Left ventricle myocardium inferior (tissue), 1 donor: ENCODE data around the gene CPSF4. TPM values are rescaled to one million over a fixed set of nuclear protein-coding genes. Genes with fewer than 3 reads are reported as not detected.

Experiments used
- DNase-seq: peaks from one replicate; pipeline ENCODE4 v3.0.0-alpha.2; 2020
- H3K27ac ChIP-seq: fragments of 200-600 bp; replicated peaks from 2 replicates; pipeline ENCODE4 v1.8.0; 2021
- H3K27me3 ChIP-seq: fragments of 200-600 bp; 2 replicates; pipeline ENCODE4 v1.8.0; 2021; ENCODE audit warnings: low read depth
- H3K36me3 ChIP-seq: fragments of 200-600 bp; 2 replicates; pipeline ENCODE4 v1.8.0; 2021
- H3K4me1 ChIP-seq: fragments of 200-600 bp; 2 replicates; pipeline ENCODE4 v1.8.0; 2021
- H3K4me3 ChIP-seq: fragments of 200-600 bp; 2 replicates; pipeline ENCODE4 v1.8.0; 2021; ENCODE audit warnings: mild to moderate bottlenecking, moderate library complexity
- H3K9me3 ChIP-seq: fragments of 200-600 bp; replicated peaks from 2 replicates; pipeline ENCODE4 v1.8.0; 2021
- CTCF ChIP-seq: fragments of 200-600 bp; IDR thresholded peaks from 2 replicates; pipeline ENCODE4 v1.8.0; 2021; ENCODE audit warnings: antibody characterized with exemption, mild to moderate bottlenecking, borderline replicate concordance
- intact Hi-C: fragments of 100-400 bp; cut with micrococcal nuclease; formaldehyde crosslinking; loops from one replicate; pipeline ENCODE4 v1.11.0; 2022
- total RNA-seq: library from RNA; stranded (reverse); fragmentation: NEBNext Ultra II Directional; extraction: Animal tissue kit (Norgen Biotek cat#: 25700); gene quantifications from one replicate; pipeline ENCODE4 v1.2.1, GENCODE V29; 2021
- donor health status: DM: no; HTN: yes; CAD: no; lungs with severe emphysema.

CPSF4 gene
- total RNA-seq, 1 donor from 2014 or later = 17.9 TPM

- Histone ChIP-seq H3K4me3 (no peak overlapping the region), H3K36me3 (peaks cover 84% of the 10 kb centered on the region)
These were observed 18.5 kb upstream of the CPSF4 start for GRCh38 chr7:99420213-99420612.

GRCh38 chr7:99420986-99421385 lies 17.8 kb upstream of the CPSF4 start:
- intact Hi-C loops = no loop called here
- Histone ChIP-seq H3K36me3 (peaks cover 80% of the 10 kb centered on the region), H3K27me3 (no peaks in the 10 kb centered on the region), H3K9me3 (no peaks in the 10 kb centered on the region), H3K4me3 (no peak overlapping the region), H3K27ac (no peak overlapping the region), H3K4me1 (no peaks in the 10 kb centered on the region)
- no peak for TF ChIP-seq CTCF
- DNase-seq = no peak

More at GRCh38 chr7:99420213-99420612, 18.5 kb upstream of the CPSF4 start:
- Histone ChIP-seq H3K27ac (no peak overlapping the region), H3K4me1 (no peaks in the 10 kb centered on the region), H3K27me3 (no peaks in the 10 kb centered on the region), H3K9me3 (no peaks in the 10 kb centered on the region)
- no peak for DNase-seq
- intact Hi-C loops = no loop called here
- no peak for TF ChIP-seq CTCF

- no peak for DNase-seq
- intact Hi-C loops = no loop called here
These were observed 16.6 kb upstream of the CPSF4 start for GRCh38 chr7:99422186-99422585.

GRCh38 chr7:99422625-99423024 lies 16.1 kb upstream of the CPSF4 start:
- Histone ChIP-seq H3K27me3 (no peaks in the 10 kb centered on the region), H3K36me3 (peaks cover 64% of the 10 kb centered on the region), H3K27ac (no peak overlapping the region), H3K4me1 (no peaks in the 10 kb centered on the region), H3K4me3 (no peak overlapping the region), H3K9me3 (no peaks in the 10 kb centered on the region)
- intact Hi-C loops = no loop called here
- TF ChIP-seq CTCF = no peak
- no peak for DNase-seq

More at GRCh38 chr7:99422186-99422585, 16.6 kb upstream of the CPSF4 start:
- Histone ChIP-seq H3K9me3 (no peaks in the 10 kb centered on the region), H3K4me1 (no peaks in the 10 kb centered on the region), H3K4me3 (no peak overlapping the region), H3K27me3 (no peaks in the 10 kb centered on the region), H3K27ac (no peak overlapping the region), H3K36me3 (peaks cover 68% of the 10 kb centered on the region)
- no peak for TF ChIP-seq CTCF

- peaks cover 62% of the 10 kb centered on the region for H3K36me3 ChIP-seq
- intact Hi-C loops = no loop called here
- H3K4me1 ChIP-seq = no peaks in the 10 kb centered on the region
- no peak for TF ChIP-seq CTCF
- H3K9me3 ChIP-seq = no peaks in the 10 kb centered on the region
- no peak overlapping the region for H3K27ac ChIP-seq
- DNase-seq = no peak
- no peaks in the 10 kb centered on the region for H3K27me3 ChIP-seq
- H3K4me3 ChIP-seq = no peak overlapping the region
These were observed 13.6 kb upstream of the CPSF4 start for GRCh38 chr7:99424932-99425730.
